Lower leg skin (tissue), 3 donors: ENCODE measurements around the gene CREB3L4.

ENCODE experiments used
- POLR2A ChIP-seq, 2 donors: fragments of 450-650 bp; IDR thresholded peaks; one replicate each; pipeline ENCODE4 v1.6.1; 2016 to 2017; ENCODE audit warnings: antibody characterized with exemption in 2 of 2, mild to moderate bottlenecking in 1 of 2, moderate library complexity in 1 of 2
- TF ChIP-seq, protein P1 (sequence below), 3 donors: fragments of 450-650 bp; IDR thresholded peaks; one replicate each; pipeline ENCODE4 v1.5.1; 2016; ENCODE audit warnings: antibody characterized with exemption in 3 of 3, mild to moderate bottlenecking in 3 of 3, moderate library complexity in 2 of 3

DNA sequence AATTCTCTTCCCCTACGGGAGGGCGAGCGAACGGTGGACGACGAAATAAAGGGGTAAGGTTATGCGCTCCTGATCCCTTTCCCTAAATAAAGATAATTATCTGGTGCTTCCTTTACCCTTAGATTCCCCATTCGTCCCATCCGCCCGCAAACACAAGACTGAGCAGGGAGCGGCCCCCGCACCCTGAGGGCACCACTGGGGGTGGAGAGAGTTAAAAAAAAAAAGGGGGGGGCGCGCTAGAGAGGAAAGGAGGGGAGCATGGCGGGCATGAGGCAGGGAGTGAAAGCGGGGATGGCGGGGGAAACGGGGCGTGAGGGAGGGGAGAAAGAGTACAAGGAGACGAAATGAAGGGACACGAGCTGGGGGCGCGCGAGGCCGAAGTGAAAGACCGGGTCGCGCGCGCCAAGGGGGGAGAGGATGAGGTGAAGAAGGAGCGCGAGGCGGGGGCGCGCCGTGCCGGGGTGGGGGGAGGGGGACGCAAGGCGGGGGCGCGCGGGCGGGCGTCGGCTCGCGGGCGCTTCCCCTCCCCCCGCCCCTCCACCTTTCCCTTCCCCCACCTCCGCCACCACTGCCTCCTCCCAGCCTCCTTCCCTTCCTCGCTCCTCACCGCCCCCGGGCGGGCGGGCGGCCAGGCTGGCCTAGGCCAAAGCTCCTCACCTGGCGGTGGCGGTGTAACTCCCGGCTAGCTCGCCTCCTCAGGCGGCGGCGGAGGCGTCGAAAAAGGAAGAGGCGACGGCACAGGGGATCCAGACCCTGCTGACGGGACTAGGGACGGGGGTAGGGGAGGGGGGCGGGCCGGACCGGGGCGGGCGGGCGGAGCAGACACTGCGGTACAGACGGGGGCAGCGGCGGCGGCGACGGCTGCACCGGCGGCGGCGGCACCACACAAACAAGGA is 45.4 kb upstream of the CREB3L4 start:
- TF ChIP-seq, protein P1, sequence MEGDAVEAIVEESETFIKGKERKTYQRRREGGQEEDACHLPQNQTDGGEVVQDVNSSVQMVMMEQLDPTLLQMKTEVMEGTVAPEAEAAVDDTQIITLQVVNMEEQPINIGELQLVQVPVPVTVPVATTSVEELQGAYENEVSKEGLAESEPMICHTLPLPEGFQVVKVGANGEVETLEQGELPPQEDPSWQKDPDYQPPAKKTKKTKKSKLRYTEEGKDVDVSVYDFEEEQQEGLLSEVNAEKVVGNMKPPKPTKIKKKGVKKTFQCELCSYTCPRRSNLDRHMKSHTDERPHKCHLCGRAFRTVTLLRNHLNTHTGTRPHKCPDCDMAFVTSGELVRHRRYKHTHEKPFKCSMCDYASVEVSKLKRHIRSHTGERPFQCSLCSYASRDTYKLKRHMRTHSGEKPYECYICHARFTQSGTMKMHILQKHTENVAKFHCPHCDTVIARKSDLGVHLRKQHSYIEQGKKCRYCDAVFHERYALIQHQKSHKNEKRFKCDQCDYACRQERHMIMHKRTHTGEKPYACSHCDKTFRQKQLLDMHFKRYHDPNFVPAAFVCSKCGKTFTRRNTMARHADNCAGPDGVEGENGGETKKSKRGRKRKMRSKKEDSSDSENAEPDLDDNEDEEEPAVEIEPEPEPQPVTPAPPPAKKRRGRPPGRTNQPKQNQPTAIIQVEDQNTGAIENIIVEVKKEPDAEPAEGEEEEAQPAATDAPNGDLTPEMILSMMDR (IDR thresholded peaks at IDR 0.05) = no peak
- TF ChIP-seq POLR2A (IDR thresholded peaks at IDR 0.05) = no peak
